Frontal cortex (tissue), 4 donors: ENCODE results near the gene NUAK2. TPM values are rescaled to one million over a fixed set of nuclear protein-coding genes. Genes with fewer than 3 reads are reported as not detected.
"Not testable (repeated sequence)": the region's sequence is repeated elsewhere in the genome, so short reads cannot be mapped to it uniquely, and the experiment has no call there.

Experiments used
- DNase-seq, 2 donors: peaks; one replicate each; pipeline ENCODE4 v3.0.0; 2012; ENCODE audit warnings: low spot score in 2 of 2
- FAIRE-seq: peaks from 2 replicates; lab custom pipeline; 2012; peaks lifted over from hg19 to GRCh38; lab: Jason Lieb, UNC
- total RNA-seq: library from RNA; depleted of rRNA; stranded (reverse); fragments of >200 nt; gene quantifications from one replicate; pipeline ENCODE4 v1.2.3, GENCODE V29; 2014
- donor health status: control.
- donor health status: control.
- donor health status: control.

The NUAK2 gene
- total RNA-seq, 1 donor from 2014 or later, result 0.41 TPM

- not testable (repeated sequence) for FAIRE-seq
Measured at GRCh38 chr1:205280666-205281395, 40.7 kb downstream of the NUAK2 start.

GRCh38 chr1:205279986-205280385, 41.6 kb downstream of the NUAK2 start:
- DNase-seq (no peak), FAIRE-seq (no peak)

More at GRCh38 chr1:205280666-205281395, 40.7 kb downstream of the NUAK2 start:
- DNase-seq, result not testable (repeated sequence)

- no peak for FAIRE-seq
- no peak for DNase-seq
Measured at GRCh38 chr1:205276689-205277065, 44.9 kb downstream of the NUAK2 start.

GRCh38 chr1:205275916-205276688, 45.4 kb downstream of the NUAK2 start:
- no peak for DNase-seq
- no peak for FAIRE-seq

GRCh38 chr1:205275133-205275532, 46.4 kb downstream of the NUAK2 start:
- no peak for DNase-seq

GRCh38 chr1:205274041-205274691, 47.4 kb downstream of the NUAK2 start:
- DNase-seq, result no peak
- no peak for FAIRE-seq

More at GRCh38 chr1:205275133-205275532, 46.4 kb downstream of the NUAK2 start:
- no peak for FAIRE-seq

GRCh38 chr1:205273551-205273982, 48.0 kb downstream of the NUAK2 start:
- DNase-seq, result peak; percentile 79 to 92

GRCh38 chr1:205272536-205272935, 49.0 kb downstream of the NUAK2 start:
- FAIRE-seq (no peak), DNase-seq (no peak)

More at GRCh38 chr1:205273551-205273982, 48.0 kb downstream of the NUAK2 start:
- no peak for FAIRE-seq

- no peak for FAIRE-seq
Measured at GRCh38 chr1:205271745-205272144, 49.8 kb downstream of the NUAK2 start.

GRCh38 chr1:205271277-205271676, 50.3 kb downstream of the NUAK2 start:
- DNase-seq (no peak), FAIRE-seq (no peak)

More at GRCh38 chr1:205271745-205272144, 49.8 kb downstream of the NUAK2 start:
- no peak for DNase-seq

- DNase-seq (peak in 1 of 2 donors; percentile 64), FAIRE-seq (no peak)
Measured at GRCh38 chr1:205270764-205271163, 50.8 kb downstream of the NUAK2 start.

- FAIRE-seq, result no peak
- DNase-seq, result no peak
Measured at GRCh38 chr1:205270271-205270670, 51.3 kb downstream of the NUAK2 start.

GRCh38 chr1:205269711-205270110, 51.8 kb downstream of the NUAK2 start:
- FAIRE-seq (no peak), DNase-seq (no peak)

GRCh38 chr1:205268846-205269680, 52.5 kb downstream of the NUAK2 start:
- DNase-seq, result no peak
- no peak for FAIRE-seq

- no peak for DNase-seq
- no peak for FAIRE-seq
Measured at GRCh38 chr1:205267306-205267902, 54.1 kb downstream of the NUAK2 start.

- no peak for FAIRE-seq
- DNase-seq, result no peak
Measured at GRCh38 chr1:205266611-205267305, 54.8 kb downstream of the NUAK2 start.

- FAIRE-seq, result no peak
Measured at GRCh38 chr1:205263580-205264190, 57.9 kb downstream of the NUAK2 start.

GRCh38 chr1:205262731-205263171, 58.8 kb downstream of the NUAK2 start:
- DNase-seq (no peak), FAIRE-seq (no peak)

More at GRCh38 chr1:205263580-205264190, 57.9 kb downstream of the NUAK2 start:
- no peak for DNase-seq
